IMR-90 (cell line): Measurements from ENCODE around the gene SLC22A15. TPM values are rescaled to one million over a fixed set of nuclear protein-coding genes. Genes with fewer than 3 reads are reported as not detected.

ENCODE experiments used
- ATAC-seq: fragments of 200-7000 bp; cut with Tn5 transposase; 2 replicates; pipeline ENCODE4 v1.9.1; 2020; ENCODE audit warnings: low read depth, mild to moderate bottlenecking, moderate library complexity
- BruUV-seq: library from RNA; stranded (reverse); fragments of 400-500 nt; replicated peaks from 2 replicates; lab custom pipeline; 2021; lab: Mats Ljungman, UMichigan
- CTCF ChIA-PET: fragments of 300-600 bp; formaldehyde crosslinking; extraction: SDS; loops from one replicate; lab custom pipeline; 2021; ENCODE audit warnings: antibody characterized with exemption; lab: Yijun Ruan, JAX
- POLR2A ChIA-PET: fragments of 300-600 bp; sonication (Branson Sonifier 250); formaldehyde crosslinking; loops from one replicate; lab custom pipeline; 2022; ENCODE audit warnings: antibody characterized with exemption; ENCODE audit not compliant: unreplicated experiment; lab: Charles Lee
- DNase-seq: peaks from one replicate; pipeline ENCODE4 v3.0.0; 2013
- H2AFZ ChIP-seq: replicated peaks from 2 replicates; pipeline ENCODE3; 2013; ENCODE audit warnings: low read length, mild to moderate bottlenecking; ENCODE audit not compliant: poor library complexity
- H2AK5ac ChIP-seq: 2 replicates; pipeline ENCODE4 v1.6.1; 2013; ENCODE audit warnings: low read depth, low read length, inconsistent platforms
- H2AK9ac ChIP-seq: replicated peaks from 2 replicates; pipeline ENCODE3; 2013; ENCODE audit warnings: mild to moderate bottlenecking, low read depth, low read length, moderate library complexity; ENCODE audit not compliant: poor library complexity
- H2BK120ac ChIP-seq: 2 replicates; pipeline ENCODE4 v1.6.1; 2013; ENCODE audit warnings: low read depth, low read length, inconsistent platforms
- H2BK15ac ChIP-seq: 3 replicates; pipeline ENCODE4 v1.6.1; 2013; ENCODE audit warnings: low read depth, low read length, inconsistent platforms
- H2BK20ac ChIP-seq: 2 replicates; pipeline ENCODE4 v1.6.1; 2013; ENCODE audit warnings: low read depth, mild to moderate bottlenecking, inconsistent platforms, low read length, moderate library complexity
- H2BK5ac ChIP-seq: 2 replicates; pipeline ENCODE4 v1.6.1; 2013; ENCODE audit warnings: mild to moderate bottlenecking, low read depth, low read length, inconsistent platforms; ENCODE audit not compliant: poor library complexity, severe bottlenecking
- H3K14ac ChIP-seq: replicated peaks from 2 replicates; pipeline ENCODE4 v1.6.1; 2013; ENCODE audit warnings: low read depth, low read length, inconsistent platforms
- H3K18ac ChIP-seq: 2 replicates; pipeline ENCODE4 v1.6.1; 2013; ENCODE audit warnings: low read depth, low read length, control low read depth
- H3K23ac ChIP-seq: 2 replicates; pipeline ENCODE4 v1.6.1; 2013; ENCODE audit warnings: low read depth, low read length, inconsistent platforms
- H3K27ac ChIP-seq: 2 replicates; pipeline ENCODE4 v1.5.1; 2013; ENCODE audit warnings: mild to moderate bottlenecking, control low read depth, low read length; ENCODE audit not compliant: insufficient read depth
- H3K27me3 ChIP-seq: 2 replicates; pipeline ENCODE4 v1.6.1; 2013; ENCODE audit warnings: low read length; ENCODE audit not compliant: control insufficient read depth, insufficient read depth
- H3K36me3 ChIP-seq: 2 replicates; pipeline ENCODE4 v1.6.1; 2013; ENCODE audit warnings: low read length, mixed read lengths; ENCODE audit not compliant: control insufficient read depth, insufficient read depth
- H3K4ac ChIP-seq: 2 replicates; pipeline ENCODE4 v1.6.1; 2013; ENCODE audit warnings: low read depth, low read length, inconsistent platforms
- H3K4me1 ChIP-seq: 2 replicates; pipeline ENCODE4 v1.6.1; 2013; ENCODE audit warnings: low read length, mixed read lengths; ENCODE audit not compliant: control insufficient read depth, insufficient read depth
- H3K4me2 ChIP-seq: 2 replicates; pipeline ENCODE4 v1.6.1; 2013; ENCODE audit warnings: low read depth, mild to moderate bottlenecking, control low read depth, low read length, moderate library complexity
- H3K4me3 ChIP-seq: 2 replicates; pipeline ENCODE4 v1.5.1; 2013; ENCODE audit warnings: low read depth, mild to moderate bottlenecking, control low read depth, low read length, moderate library complexity; ENCODE audit not compliant: insufficient read depth
- H3K56ac ChIP-seq: 2 replicates; pipeline ENCODE4 v1.6.1; 2013; ENCODE audit warnings: low read length, inconsistent platforms; ENCODE audit not compliant: insufficient read depth; ENCODE audit errors: extremely low read depth
- H3K79me1 ChIP-seq, 2 experiments: 2 replicates each; pipeline ENCODE4 v1.6.1; 2013; ENCODE audit warnings: low read length in 2 of 2, inconsistent platforms in 1 of 2, low read depth in 1 of 2
- H3K9ac ChIP-seq: 2 replicates; pipeline ENCODE4 v1.6.1; 2013; ENCODE audit warnings: low read depth, low read length, control low read depth
- H3K9me1 ChIP-seq: 2 replicates; pipeline ENCODE4 v1.6.1; 2013; ENCODE audit warnings: low read length, inconsistent platforms; ENCODE audit not compliant: insufficient read depth
- H3K9me3 ChIP-seq: 2 replicates; pipeline ENCODE4 v1.6.1; 2013; ENCODE audit warnings: low read length; ENCODE audit not compliant: control insufficient read depth, insufficient read depth
- H4K20me1 ChIP-seq: 2 replicates; pipeline ENCODE4 v1.6.1; 2013; ENCODE audit warnings: low read length, inconsistent platforms; ENCODE audit not compliant: insufficient read depth
- H4K5ac ChIP-seq: 2 replicates; pipeline ENCODE4 v1.6.1; 2013; ENCODE audit warnings: mild to moderate bottlenecking, low read depth, low read length, control low read depth
- H4K8ac ChIP-seq, 2 experiments: 2 replicates each; pipeline ENCODE4 v1.6.1; 2013; ENCODE audit warnings: low read depth in 2 of 2, low read length in 2 of 2, control low read depth in 1 of 2, inconsistent platforms in 1 of 2
- H4K91ac ChIP-seq: 2 replicates; pipeline ENCODE4 v1.6.1; 2013; ENCODE audit warnings: low read depth, low read length, inconsistent platforms; ENCODE audit not compliant: insufficient read depth
- ELK1 ChIP-seq: fragments of 150-350 bp; IDR thresholded peaks from 2 replicates; pipeline ENCODE4 v1.6.1; 2016; ENCODE audit warnings: low read depth, mild to moderate bottlenecking, low read length, moderate library complexity, borderline replicate concordance
- MAFK ChIP-seq: IDR thresholded peaks from 2 replicates; pipeline ENCODE4 v1.6.1; 2012; ENCODE audit warnings: low read depth, low read length, improper control_type of control experiment
- MAZ ChIP-seq: IDR thresholded peaks from 2 replicates; pipeline ENCODE4 v1.6.1; 2012; ENCODE audit warnings: low read depth, mild to moderate bottlenecking, low read length, improper control_type of control experiment, moderate library complexity, borderline replicate concordance
- WGBS, 2 experiments: methylation state at CpG; one replicate each; pipeline versions ENCODE4 v1.1.5 to v1.1.7; 2013; ENCODE audit warnings: missing lambda C conversion rate in 2 of 2; ENCODE audit not compliant: insufficient read length in 1 of 2; ENCODE audit errors: extremely low coverage in 2 of 2; 5-methylcytosine and 5-hydroxymethylcytosine counted together
- dilution Hi-C: fragments of 300-500 bp; cut with HindIII; formaldehyde crosslinking; loops from one replicate; pipeline ENCODE4 v1.14.3; 2018; ENCODE audit warnings: low sequenced_read_pairs; ENCODE audit not compliant: unreplicated experiment
- in situ Hi-C: fragments of 300-500 bp; cut with MboI; formaldehyde crosslinking; loops from 3 replicates; pipeline ENCODE4 v1.14.3; 2019; ENCODE audit warnings: low sequenced_read_pairs, inconsistent platforms, mixed read lengths
- intact Hi-C: fragments of 100-400 bp; cut with micrococcal nuclease; formaldehyde crosslinking; loops from 2 replicates; pipeline ENCODE4 v1.10.0; 2022
- polyA plus RNA-seq, 3 experiments: library from polyadenylated mRNA; depleted of rRNA; stranded (reverse); fragments of >200 nt; gene quantifications; 2 replicates each; pipeline ENCODE4 v1.2.3, GENCODE V29; 2012; ENCODE audit warnings: low replicate concordance in 1 of 3
- total RNA-seq: library from RNA; depleted of rRNA; stranded (reverse); fragments of >200 nt; gene quantifications from 2 replicates; pipeline ENCODE4 v1.2.3, GENCODE V29; 2012
- TF ChIP-seq, protein P1 (sequence below): fragments of 150-350 bp; IDR thresholded peaks from 2 replicates; pipeline ENCODE4 v1.6.1; 2017; ENCODE audit warnings: mild to moderate bottlenecking, antibody characterized with exemption, low read length, low read depth

SLC22A15 gene
- total and polyA plus RNA-seq, 2 of the 4 experiments (the other 2 are of a cell fraction), result under 0.01 to 0.02 TPM

GRCh38 chr1:115989699-115990098, 13.4 kb downstream of the SLC22A15 start:
- in situ Hi-C loops (loop anchor here (10.0 kb wide), 1 partner anchor 185 kb away; no protein-coding TSS in a partner anchor), intact Hi-C loops (loop anchor here (10.0 kb wide), 1 partner anchor 385 kb away; no protein-coding TSS in a partner anchor)

More at GRCh38 chr1:115989699-115990098, 13.4 kb downstream of the SLC22A15 start:
- no peak overlapping the region for H3K56ac ChIP-seq
- no peak for TF ChIP-seq MAZ
- TF ChIP-seq ELK1, result no peak
- TF ChIP-seq, protein P1, sequence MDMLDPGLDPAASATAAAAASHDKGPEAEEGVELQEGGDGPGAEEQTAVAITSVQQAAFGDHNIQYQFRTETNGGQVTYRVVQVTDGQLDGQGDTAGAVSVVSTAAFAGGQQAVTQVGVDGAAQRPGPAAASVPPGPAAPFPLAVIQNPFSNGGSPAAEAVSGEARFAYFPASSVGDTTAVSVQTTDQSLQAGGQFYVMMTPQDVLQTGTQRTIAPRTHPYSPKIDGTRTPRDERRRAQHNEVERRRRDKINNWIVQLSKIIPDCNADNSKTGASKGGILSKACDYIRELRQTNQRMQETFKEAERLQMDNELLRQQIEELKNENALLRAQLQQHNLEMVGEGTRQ, result no peak
- TF ChIP-seq MAFK, result no peak
- no CpG with 5 or more reads among the region's 3 CpGs for WGBS, 2 experiments
- no peak overlapping the region for H2AFZ ChIP-seq
- no peaks in the 10 kb centered on the region for H4K20me1 ChIP-seq
- H3K14ac ChIP-seq, result no peak overlapping the region
- DNase-seq (no peak), ATAC-seq (no peak)
- H3K9me3 ChIP-seq, result no peaks in the 10 kb centered on the region
- no peak overlapping the region for H3K9ac ChIP-seq
- 0 out of 2 replicates have a peak, but pooled peaks cover 2% of the 10 kb centered on the region for H3K27me3 ChIP-seq
- no peak overlapping the region for H4K8ac ChIP-seq
- BruUV-seq, result no TSS peak
- H2AK5ac ChIP-seq, result no peak overlapping the region
- no peak overlapping the region for H2BK120ac ChIP-seq
- no peak overlapping the region for H2AK9ac ChIP-seq
- no peak overlapping the region for H3K23ac ChIP-seq
- no peak overlapping the region for H3K27ac ChIP-seq
- H3K79me1 ChIP-seq, result no peaks in the 10 kb centered on the region
- no peak overlapping the region for H3K18ac ChIP-seq
- no peak overlapping the region for H3K4me3 ChIP-seq
- ChIA-PET POLR2A (no interaction called here), CTCF (interaction anchor here (1.1 kb wide), 1 partner anchor 31 kb away, joined by 3 read pairs; no protein-coding TSS in a partner anchor)
- H3K36me3 ChIP-seq, result no peaks in the 10 kb centered on the region
- H3K4me1 ChIP-seq, result no peaks in the 10 kb centered on the region
- no peak overlapping the region for H2BK20ac ChIP-seq
- H2BK15ac ChIP-seq, result no peak overlapping the region
- no peak overlapping the region for H4K91ac ChIP-seq
- no peak overlapping the region for H3K4me2 ChIP-seq
- H4K5ac ChIP-seq, result no peak overlapping the region
- no peak overlapping the region for H3K4ac ChIP-seq
- H3K9me1 ChIP-seq, result no peaks in the 10 kb centered on the region
- dilution Hi-C loops, result no loop called here
- no peak overlapping the region for H2BK5ac ChIP-seq
